IMR-90 (cell line): ENCODE data around the gene DHX34. TPM values are rescaled to one million over a fixed set of nuclear protein-coding genes. Genes with fewer than 3 reads are reported as not detected.

Experiments
- ATAC-seq: fragments of 200-7000 bp; cut with Tn5 transposase; 2 replicates; pipeline ENCODE4 v1.9.1; 2020; ENCODE audit warnings: low read depth, mild to moderate bottlenecking, moderate library complexity
- BruUV-seq: library from RNA; stranded (reverse); fragments of 400-500 nt; replicated peaks from 2 replicates; lab custom pipeline; 2021; lab: Mats Ljungman, UMichigan
- CTCF ChIA-PET: fragments of 300-600 bp; formaldehyde crosslinking; extraction: SDS; loops from one replicate; lab custom pipeline; 2021; ENCODE audit warnings: antibody characterized with exemption; lab: Yijun Ruan, JAX
- POLR2A ChIA-PET: fragments of 300-600 bp; sonication (Branson Sonifier 250); formaldehyde crosslinking; loops from one replicate; lab custom pipeline; 2022; ENCODE audit warnings: antibody characterized with exemption; ENCODE audit not compliant: unreplicated experiment; lab: Charles Lee
- DNase-seq: peaks from one replicate; pipeline ENCODE4 v3.0.0; 2013
- H2AFZ ChIP-seq: replicated peaks from 2 replicates; pipeline ENCODE3; 2013; ENCODE audit warnings: low read length, mild to moderate bottlenecking; ENCODE audit not compliant: poor library complexity
- H2AK5ac ChIP-seq: 2 replicates; pipeline ENCODE4 v1.6.1; 2013; ENCODE audit warnings: low read depth, low read length, inconsistent platforms
- H2AK9ac ChIP-seq: replicated peaks from 2 replicates; pipeline ENCODE3; 2013; ENCODE audit warnings: mild to moderate bottlenecking, low read depth, low read length, moderate library complexity; ENCODE audit not compliant: poor library complexity
- H2BK120ac ChIP-seq: 2 replicates; pipeline ENCODE4 v1.6.1; 2013; ENCODE audit warnings: low read depth, low read length, inconsistent platforms
- H2BK15ac ChIP-seq: 3 replicates; pipeline ENCODE4 v1.6.1; 2013; ENCODE audit warnings: low read depth, low read length, inconsistent platforms
- H2BK20ac ChIP-seq: 2 replicates; pipeline ENCODE4 v1.6.1; 2013; ENCODE audit warnings: low read depth, mild to moderate bottlenecking, inconsistent platforms, low read length, moderate library complexity
- H2BK5ac ChIP-seq: 2 replicates; pipeline ENCODE4 v1.6.1; 2013; ENCODE audit warnings: mild to moderate bottlenecking, low read depth, low read length, inconsistent platforms; ENCODE audit not compliant: poor library complexity, severe bottlenecking
- H3K14ac ChIP-seq: replicated peaks from 2 replicates; pipeline ENCODE4 v1.6.1; 2013; ENCODE audit warnings: low read depth, low read length, inconsistent platforms
- H3K18ac ChIP-seq: 2 replicates; pipeline ENCODE4 v1.6.1; 2013; ENCODE audit warnings: low read depth, low read length, control low read depth
- H3K23ac ChIP-seq: 2 replicates; pipeline ENCODE4 v1.6.1; 2013; ENCODE audit warnings: low read depth, low read length, inconsistent platforms
- H3K27ac ChIP-seq: 2 replicates; pipeline ENCODE4 v1.5.1; 2013; ENCODE audit warnings: mild to moderate bottlenecking, control low read depth, low read length; ENCODE audit not compliant: insufficient read depth
- H3K27me3 ChIP-seq: 2 replicates; pipeline ENCODE4 v1.6.1; 2013; ENCODE audit warnings: low read length; ENCODE audit not compliant: control insufficient read depth, insufficient read depth
- H3K36me3 ChIP-seq: 2 replicates; pipeline ENCODE4 v1.6.1; 2013; ENCODE audit warnings: low read length, mixed read lengths; ENCODE audit not compliant: control insufficient read depth, insufficient read depth
- H3K4ac ChIP-seq: 2 replicates; pipeline ENCODE4 v1.6.1; 2013; ENCODE audit warnings: low read depth, low read length, inconsistent platforms
- H3K4me1 ChIP-seq: 2 replicates; pipeline ENCODE4 v1.6.1; 2013; ENCODE audit warnings: low read length, mixed read lengths; ENCODE audit not compliant: control insufficient read depth, insufficient read depth
- H3K4me2 ChIP-seq: 2 replicates; pipeline ENCODE4 v1.6.1; 2013; ENCODE audit warnings: low read depth, mild to moderate bottlenecking, control low read depth, low read length, moderate library complexity
- H3K4me3 ChIP-seq: 2 replicates; pipeline ENCODE4 v1.5.1; 2013; ENCODE audit warnings: low read depth, mild to moderate bottlenecking, control low read depth, low read length, moderate library complexity; ENCODE audit not compliant: insufficient read depth
- H3K56ac ChIP-seq: 2 replicates; pipeline ENCODE4 v1.6.1; 2013; ENCODE audit warnings: low read length, inconsistent platforms; ENCODE audit not compliant: insufficient read depth; ENCODE audit errors: extremely low read depth
- H3K79me1 ChIP-seq, 2 experiments: 2 replicates each; pipeline ENCODE4 v1.6.1; 2013; ENCODE audit warnings: low read length in 2 of 2, inconsistent platforms in 1 of 2, low read depth in 1 of 2
- H3K9ac ChIP-seq: 2 replicates; pipeline ENCODE4 v1.6.1; 2013; ENCODE audit warnings: low read depth, low read length, control low read depth
- H3K9me1 ChIP-seq: 2 replicates; pipeline ENCODE4 v1.6.1; 2013; ENCODE audit warnings: low read length, inconsistent platforms; ENCODE audit not compliant: insufficient read depth
- H3K9me3 ChIP-seq: 2 replicates; pipeline ENCODE4 v1.6.1; 2013; ENCODE audit warnings: low read length; ENCODE audit not compliant: control insufficient read depth, insufficient read depth
- H4K20me1 ChIP-seq: 2 replicates; pipeline ENCODE4 v1.6.1; 2013; ENCODE audit warnings: low read length, inconsistent platforms; ENCODE audit not compliant: insufficient read depth
- H4K5ac ChIP-seq: 2 replicates; pipeline ENCODE4 v1.6.1; 2013; ENCODE audit warnings: mild to moderate bottlenecking, low read depth, low read length, control low read depth
- H4K8ac ChIP-seq, 2 experiments: 2 replicates each; pipeline ENCODE4 v1.6.1; 2013; ENCODE audit warnings: low read depth in 2 of 2, low read length in 2 of 2, control low read depth in 1 of 2, inconsistent platforms in 1 of 2
- H4K91ac ChIP-seq: 2 replicates; pipeline ENCODE4 v1.6.1; 2013; ENCODE audit warnings: low read depth, low read length, inconsistent platforms; ENCODE audit not compliant: insufficient read depth
- BHLHE40 ChIP-seq: fragments of 150-350 bp; IDR thresholded peaks from 2 replicates; pipeline ENCODE4 v1.6.1; 2016; ENCODE audit warnings: mild to moderate bottlenecking, low read depth, low read length
- CEBPB ChIP-seq: IDR thresholded peaks from 2 replicates; pipeline ENCODE4 v1.6.1; 2012; ENCODE audit warnings: low read depth, low read length, improper control_type of control experiment
- CHD1 ChIP-seq: IDR thresholded peaks from 2 replicates; pipeline ENCODE4 v1.6.1; 2012; ENCODE audit warnings: low read depth, low read length, improper control_type of control experiment
- FOS ChIP-seq: fragments of 150-350 bp; IDR thresholded peaks from 2 replicates; pipeline ENCODE4 v1.6.1; 2016; ENCODE audit warnings: low read depth, low read length
- MAFK ChIP-seq: IDR thresholded peaks from 2 replicates; pipeline ENCODE4 v1.6.1; 2012; ENCODE audit warnings: low read depth, low read length, improper control_type of control experiment
- MAZ ChIP-seq: IDR thresholded peaks from 2 replicates; pipeline ENCODE4 v1.6.1; 2012; ENCODE audit warnings: low read depth, mild to moderate bottlenecking, low read length, improper control_type of control experiment, moderate library complexity, borderline replicate concordance
- MXI1 ChIP-seq: IDR thresholded peaks from 2 replicates; pipeline ENCODE4 v1.6.1; 2012; ENCODE audit warnings: low read depth, mild to moderate bottlenecking, low read length, moderate library complexity, borderline replicate concordance
- NFE2L2 ChIP-seq: fragments of 150-350 bp; IDR thresholded peaks from 2 replicates; pipeline ENCODE4 v1.6.1; 2016; ENCODE audit warnings: low read depth, mild to moderate bottlenecking, low read length
- POLR2A ChIP-seq: IDR thresholded peaks from 2 replicates; pipeline ENCODE4 v1.6.1; 2012; ENCODE audit warnings: mild to moderate bottlenecking, low read depth, low read length
- RAD21 ChIP-seq: IDR thresholded peaks from 2 replicates; pipeline ENCODE4 v1.6.1; 2012; ENCODE audit warnings: low read length, improper control_type of control experiment
- RCOR1 ChIP-seq: IDR thresholded peaks from 2 replicates; pipeline ENCODE4 v1.6.1; 2012; ENCODE audit warnings: mild to moderate bottlenecking, low read length, improper control_type of control experiment; ENCODE audit not compliant: insufficient replicate concordance
- RFX5 ChIP-seq: IDR thresholded peaks from 2 replicates; pipeline ENCODE4 v1.8.0; 2012; ENCODE audit warnings: low read depth, mild to moderate bottlenecking, low read length, moderate library complexity
- SMC3 ChIP-seq: fragments of 150-350 bp; IDR thresholded peaks from 2 replicates; pipeline ENCODE4 v1.6.1; 2016; ENCODE audit warnings: low read depth, mild to moderate bottlenecking, antibody characterized with exemption, low read length, moderate library complexity
- whole genome bisulfite sequencing, 2 experiments: methylation state at CpG; one replicate each; pipeline versions ENCODE4 v1.1.5 to v1.1.7; 2013; ENCODE audit warnings: missing lambda C conversion rate in 2 of 2; ENCODE audit not compliant: insufficient read length in 1 of 2; ENCODE audit errors: extremely low coverage in 2 of 2; 5-methylcytosine and 5-hydroxymethylcytosine counted together
- dilution Hi-C: fragments of 300-500 bp; cut with HindIII; formaldehyde crosslinking; loops from one replicate; pipeline ENCODE4 v1.14.3; 2018; ENCODE audit warnings: low sequenced_read_pairs; ENCODE audit not compliant: unreplicated experiment
- in situ Hi-C: fragments of 300-500 bp; cut with MboI; formaldehyde crosslinking; loops from 3 replicates; pipeline ENCODE4 v1.14.3; 2019; ENCODE audit warnings: low sequenced_read_pairs, inconsistent platforms, mixed read lengths
- intact Hi-C: fragments of 100-400 bp; cut with micrococcal nuclease; formaldehyde crosslinking; loops from 2 replicates; pipeline ENCODE4 v1.10.0; 2022
- polyA plus RNA-seq, 3 experiments: library from polyadenylated mRNA; depleted of rRNA; stranded (reverse); fragments of >200 nt; gene quantifications; 2 replicates each; pipeline ENCODE4 v1.2.3, GENCODE V29; 2012; ENCODE audit warnings: low replicate concordance in 1 of 3
- total RNA-seq: library from RNA; depleted of rRNA; stranded (reverse); fragments of >200 nt; gene quantifications from 2 replicates; pipeline ENCODE4 v1.2.3, GENCODE V29; 2012
- TF ChIP-seq, protein P1 (sequence below): conservative IDR thresholded peaks from 2 replicates; pipeline ENCODE4 v1.5.1; 2012; ENCODE audit warnings: mild to moderate bottlenecking, low read depth, low read length, improper control_type of control experiment
- TF ChIP-seq, protein P2 (sequence below): fragments of 150-350 bp; IDR thresholded peaks from 2 replicates; pipeline ENCODE4 v1.6.1; 2017; ENCODE audit warnings: mild to moderate bottlenecking, antibody characterized with exemption, low read length, low read depth
- TF ChIP-seq, protein P3 (sequence below): fragments of 150-350 bp; IDR thresholded peaks from 2 replicates; pipeline ENCODE4 v1.6.1; 2016; ENCODE audit warnings: low read depth, mild to moderate bottlenecking, low read length, moderate library complexity, borderline replicate concordance

Gene DHX34
- total and polyA plus RNA-seq, 2 of the 4 experiments (the other 2 are of a cell fraction): 4.5 to 13.7 TPM

DNA sequence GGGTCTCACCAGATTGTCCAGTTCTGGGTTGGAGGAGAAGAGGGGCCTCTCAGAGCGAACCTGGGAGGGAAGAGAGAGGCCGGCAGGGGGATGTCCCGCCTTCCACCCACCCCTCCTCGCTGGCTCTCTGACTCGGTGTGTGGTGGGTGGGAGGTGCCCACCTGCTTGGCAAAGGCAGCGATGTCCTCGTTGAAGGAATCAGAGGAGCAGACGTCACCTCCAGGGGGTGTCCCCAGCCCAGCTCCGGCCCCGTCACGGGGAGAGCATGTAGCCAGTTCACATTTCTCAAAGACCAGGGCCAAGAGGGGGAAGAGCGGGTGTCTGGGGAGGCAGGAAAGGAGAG, 67.5 kb downstream of the DHX34 start:
- no peak overlapping the region for H2BK5ac ChIP-seq
- no peak overlapping the region for H4K8ac ChIP-seq
- in situ Hi-C loops: no loop called here
- no peak overlapping the region for H3K56ac ChIP-seq
- H3K79me1 ChIP-seq: peaks cover 8 to 28% of the 10 kb centered on the region in 2 experiments; a peak in 3 of 4 replicates
- no TSS peak for BruUV-seq
- no peaks in the 10 kb centered on the region for H3K9me3 ChIP-seq
- ChIA-PET CTCF (no interaction called here), POLR2A (no interaction called here)
- no peak overlapping the region for H4K91ac ChIP-seq
- H3K4me1 ChIP-seq: peaks cover 9% of the 10 kb centered on the region
- dilution Hi-C loops: no loop called here
- H2AK5ac ChIP-seq: no peak overlapping the region
- no peak for TF ChIP-seq SMC3
- no peak for TF ChIP-seq RAD21
- TF ChIP-seq BHLHE40: no peak
- TF ChIP-seq, protein P1, sequence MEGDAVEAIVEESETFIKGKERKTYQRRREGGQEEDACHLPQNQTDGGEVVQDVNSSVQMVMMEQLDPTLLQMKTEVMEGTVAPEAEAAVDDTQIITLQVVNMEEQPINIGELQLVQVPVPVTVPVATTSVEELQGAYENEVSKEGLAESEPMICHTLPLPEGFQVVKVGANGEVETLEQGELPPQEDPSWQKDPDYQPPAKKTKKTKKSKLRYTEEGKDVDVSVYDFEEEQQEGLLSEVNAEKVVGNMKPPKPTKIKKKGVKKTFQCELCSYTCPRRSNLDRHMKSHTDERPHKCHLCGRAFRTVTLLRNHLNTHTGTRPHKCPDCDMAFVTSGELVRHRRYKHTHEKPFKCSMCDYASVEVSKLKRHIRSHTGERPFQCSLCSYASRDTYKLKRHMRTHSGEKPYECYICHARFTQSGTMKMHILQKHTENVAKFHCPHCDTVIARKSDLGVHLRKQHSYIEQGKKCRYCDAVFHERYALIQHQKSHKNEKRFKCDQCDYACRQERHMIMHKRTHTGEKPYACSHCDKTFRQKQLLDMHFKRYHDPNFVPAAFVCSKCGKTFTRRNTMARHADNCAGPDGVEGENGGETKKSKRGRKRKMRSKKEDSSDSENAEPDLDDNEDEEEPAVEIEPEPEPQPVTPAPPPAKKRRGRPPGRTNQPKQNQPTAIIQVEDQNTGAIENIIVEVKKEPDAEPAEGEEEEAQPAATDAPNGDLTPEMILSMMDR: no peak
- no peak for TF ChIP-seq MAZ
- no peak for TF ChIP-seq FOS
- TF ChIP-seq POLR2A: no peak
- no peak for TF ChIP-seq MAFK
- no peak for TF ChIP-seq RFX5
- TF ChIP-seq, protein P2, sequence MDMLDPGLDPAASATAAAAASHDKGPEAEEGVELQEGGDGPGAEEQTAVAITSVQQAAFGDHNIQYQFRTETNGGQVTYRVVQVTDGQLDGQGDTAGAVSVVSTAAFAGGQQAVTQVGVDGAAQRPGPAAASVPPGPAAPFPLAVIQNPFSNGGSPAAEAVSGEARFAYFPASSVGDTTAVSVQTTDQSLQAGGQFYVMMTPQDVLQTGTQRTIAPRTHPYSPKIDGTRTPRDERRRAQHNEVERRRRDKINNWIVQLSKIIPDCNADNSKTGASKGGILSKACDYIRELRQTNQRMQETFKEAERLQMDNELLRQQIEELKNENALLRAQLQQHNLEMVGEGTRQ: no peak
- no peak for TF ChIP-seq CEBPB
- no peak for TF ChIP-seq RCOR1
- no peak for TF ChIP-seq CHD1
- TF ChIP-seq NFE2L2: no peak
- TF ChIP-seq, protein P3, sequence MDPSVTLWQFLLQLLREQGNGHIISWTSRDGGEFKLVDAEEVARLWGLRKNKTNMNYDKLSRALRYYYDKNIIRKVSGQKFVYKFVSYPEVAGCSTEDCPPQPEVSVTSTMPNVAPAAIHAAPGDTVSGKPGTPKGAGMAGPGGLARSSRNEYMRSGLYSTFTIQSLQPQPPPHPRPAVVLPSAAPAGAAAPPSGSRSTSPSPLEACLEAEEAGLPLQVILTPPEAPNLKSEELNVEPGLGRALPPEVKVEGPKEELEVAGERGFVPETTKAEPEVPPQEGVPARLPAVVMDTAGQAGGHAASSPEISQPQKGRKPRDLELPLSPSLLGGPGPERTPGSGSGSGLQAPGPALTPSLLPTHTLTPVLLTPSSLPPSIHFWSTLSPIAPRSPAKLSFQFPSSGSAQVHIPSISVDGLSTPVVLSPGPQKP: no peak
- no peak for TF ChIP-seq MXI1
- H3K14ac ChIP-seq: no peak overlapping the region
- no peak overlapping the region for H3K4ac ChIP-seq
- H4K20me1 ChIP-seq: peaks cover 29% of the 10 kb centered on the region
- peaks cover 22% of the 10 kb centered on the region for H3K27me3 ChIP-seq
- no peak overlapping the region for H3K23ac ChIP-seq
- H4K5ac ChIP-seq: no peak overlapping the region
- no peak overlapping the region for H2BK120ac ChIP-seq
- H2AFZ ChIP-seq: no peak overlapping the region
- intact Hi-C loops: no loop called here
- no peak overlapping the region for H3K27ac ChIP-seq
- H2BK20ac ChIP-seq: no peak overlapping the region
- H2BK15ac ChIP-seq: no peak overlapping the region
- WGBS, 2 experiments: 90% methylated on average over 6 of the region's 12 CpGs; no CpG with 5 or more reads in 1 of the 2 experiments
- no peak overlapping the region for H3K9ac ChIP-seq
- peaks cover 25% of the 10 kb centered on the region for H3K36me3 ChIP-seq
- H3K18ac ChIP-seq: no peak overlapping the region
- no peak for DNase-seq
- ATAC-seq: no peak
- H2AK9ac ChIP-seq: no peak overlapping the region
- no peak overlapping the region for H3K4me3 ChIP-seq
- H3K4me2 ChIP-seq: no peak overlapping the region
- H3K9me1 ChIP-seq: peaks cover 13% of the 10 kb centered on the region
